ENCODE measurements around the gene LRRC32. TPM values are rescaled to one million over a fixed set of nuclear protein-coding genes. Genes with fewer than 3 reads are reported as not detected.

Gene LRRC32
- total and polyA plus RNA-seq, 2 experiments from 2014 or later, result 0.42 to 0.58 TPM

DNA sequence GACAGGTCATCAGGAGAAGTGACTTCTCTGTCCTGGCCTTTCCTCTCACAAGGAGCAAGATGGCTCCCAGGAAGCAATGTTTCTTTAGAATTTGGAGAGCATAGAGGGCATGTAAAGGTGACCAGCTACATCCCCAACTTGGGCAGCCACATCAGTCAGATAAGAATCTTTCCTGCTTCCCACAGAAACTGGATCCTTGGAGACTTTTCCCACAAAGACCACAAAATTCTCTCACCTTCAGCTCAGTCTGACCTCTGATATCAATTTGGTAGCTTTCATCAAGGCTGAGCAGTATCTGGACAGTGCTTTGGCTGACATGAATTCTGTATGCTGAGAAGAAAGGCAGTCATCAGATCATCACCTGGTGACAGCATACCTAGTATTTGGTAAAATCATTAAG lies 23.3 kb upstream of the LRRC32 start (continued):
- TF ChIP-seq, protein P1, sequence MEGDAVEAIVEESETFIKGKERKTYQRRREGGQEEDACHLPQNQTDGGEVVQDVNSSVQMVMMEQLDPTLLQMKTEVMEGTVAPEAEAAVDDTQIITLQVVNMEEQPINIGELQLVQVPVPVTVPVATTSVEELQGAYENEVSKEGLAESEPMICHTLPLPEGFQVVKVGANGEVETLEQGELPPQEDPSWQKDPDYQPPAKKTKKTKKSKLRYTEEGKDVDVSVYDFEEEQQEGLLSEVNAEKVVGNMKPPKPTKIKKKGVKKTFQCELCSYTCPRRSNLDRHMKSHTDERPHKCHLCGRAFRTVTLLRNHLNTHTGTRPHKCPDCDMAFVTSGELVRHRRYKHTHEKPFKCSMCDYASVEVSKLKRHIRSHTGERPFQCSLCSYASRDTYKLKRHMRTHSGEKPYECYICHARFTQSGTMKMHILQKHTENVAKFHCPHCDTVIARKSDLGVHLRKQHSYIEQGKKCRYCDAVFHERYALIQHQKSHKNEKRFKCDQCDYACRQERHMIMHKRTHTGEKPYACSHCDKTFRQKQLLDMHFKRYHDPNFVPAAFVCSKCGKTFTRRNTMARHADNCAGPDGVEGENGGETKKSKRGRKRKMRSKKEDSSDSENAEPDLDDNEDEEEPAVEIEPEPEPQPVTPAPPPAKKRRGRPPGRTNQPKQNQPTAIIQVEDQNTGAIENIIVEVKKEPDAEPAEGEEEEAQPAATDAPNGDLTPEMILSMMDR (conservative IDR thresholded peaks at IDR 0.05; ENCODE audit: low read depth in 2 of 2), result no peak
- no peak for TF ChIP-seq EZH2 (IDR thresholded peaks at IDR 0.05; ENCODE audit: low read depth, unreplicated experiment)
- no peak for TF ChIP-seq ZNF331 (CRISPR knock-in tag; IDR thresholded peaks at IDR 0.05; ENCODE audit: low read depth)

DNA sequence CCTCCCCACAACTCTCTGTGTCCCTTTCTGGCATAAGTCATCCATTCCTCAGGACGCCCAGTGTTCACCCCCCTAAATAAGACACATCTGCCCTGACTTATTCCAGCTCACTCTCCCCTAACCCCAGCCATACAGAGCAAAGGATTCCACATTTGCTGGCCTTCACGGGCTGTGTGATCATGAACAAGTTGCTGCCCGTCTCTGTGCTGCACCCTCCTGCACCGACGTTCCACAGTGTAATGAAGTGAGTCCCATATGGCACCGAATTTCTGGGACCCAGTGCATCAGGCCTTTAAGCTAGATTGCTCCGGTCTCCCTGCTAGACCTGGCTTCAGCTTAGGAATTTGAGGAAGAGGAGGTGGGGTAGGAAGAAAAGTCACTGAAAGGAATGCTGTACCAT lies 22.4 kb upstream of the LRRC32 start:
- H3K27ac Mint-ChIP-seq, result no peak overlapping the region
- no peaks in the 10 kb centered on the region for H3K36me3 Mint-ChIP-seq (ENCODE audit: low read depth)
- TF ChIP-seq JUNB (IDR thresholded peaks at IDR 0.05; ENCODE audit: unreplicated experiment), result no peak
- no peak for TF ChIP-seq NANOG (IDR thresholded peaks at IDR 0.05; ENCODE audit: borderline replicate concordance)
- TF ChIP-seq ZNF114 (CRISPR knock-in tag; IDR thresholded peaks at IDR 0.05), result no peak
- TF ChIP-seq, protein P1 (conservative IDR thresholded peaks at IDR 0.05; ENCODE audit: low read depth in 2 of 2), result no peak

DNA sequence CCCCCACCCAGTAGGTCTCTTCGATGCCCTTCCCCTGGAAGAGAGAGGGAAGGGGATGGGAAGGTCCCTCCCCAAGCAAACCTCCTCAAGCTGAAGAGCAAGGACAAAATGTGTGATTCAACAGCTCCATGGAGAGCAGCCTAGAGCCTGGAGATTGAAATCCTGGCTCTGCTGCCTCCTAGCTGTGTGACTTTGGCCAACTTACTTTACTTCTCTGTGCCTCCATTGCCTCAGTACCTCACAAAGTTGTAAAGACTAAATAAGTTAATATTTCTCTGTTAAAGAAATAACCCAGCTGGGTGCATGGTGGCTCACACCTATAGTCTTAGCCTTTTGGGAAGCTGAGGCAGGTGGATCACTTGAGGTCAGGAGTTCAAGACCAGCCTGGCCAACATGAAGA lies 21.1 kb upstream of the LRRC32 start:
- DNase-seq (ENCODE audit: low spot score), result no peak
- Histone ChIP-seq H3K27ac (ENCODE audit: low read depth) (no peak overlapping the region), H4K20me1 (replicated peaks; ENCODE audit: insufficient read depth) (no peaks in the 10 kb centered on the region), H3K9me2 (ENCODE audit: insufficient read depth) (no peaks in the 10 kb centered on the region), H3F3A (replicated peaks; ENCODE audit: low read depth) (no peaks in the 10 kb centered on the region), H2AFZ (no peak overlapping the region), H3K4me2 (no peak overlapping the region), H3K79me2 (replicated peaks; ENCODE audit: insufficient read depth) (no peaks in the 10 kb centered on the region), H3K4me1 (ENCODE audit: insufficient read depth) (no peaks in the 10 kb centered on the region), H3K4me3 (no peak overlapping the region), H3K27me3 (ENCODE audit: insufficient read depth) (no peaks in the 10 kb centered on the region), H3K36me3 (ENCODE audit: insufficient read depth) (no peaks in the 10 kb centered on the region)
- no peak overlapping the region for H3K4me3 Mint-ChIP-seq
- H3K36me3 Mint-ChIP-seq (ENCODE audit: low read depth), result no peaks in the 10 kb centered on the region
- H3K27ac Mint-ChIP-seq, result no peak overlapping the region
- TF ChIP-seq JUNB (IDR thresholded peaks at IDR 0.05; ENCODE audit: unreplicated experiment) (no peak), POLR2AphosphoS5 (IDR thresholded peaks at IDR 0.05; ENCODE audit: low read depth) (no peak)
- peaks cover 2% of the 10 kb centered on the region; the same call in 2 of the 3 replicates for H3K4me1 Mint-ChIP-seq
- no peak for ATAC-seq
- no peaks in the 10 kb centered on the region; the same call in 2 of the 3 replicates for H3K9me3 Mint-ChIP-seq
- H3K27me3 Mint-ChIP-seq (ENCODE audit: insufficient read depth, low read depth, poor library complexity), result peaks cover 19% of the 10 kb centered on the region

More for the DNA sequence above, 22.4 kb upstream of the LRRC32 start:
- Histone ChIP-seq H4K20me1 (replicated peaks; ENCODE audit: insufficient read depth) (no peaks in the 10 kb centered on the region), H3K79me2 (replicated peaks; ENCODE audit: insufficient read depth) (no peaks in the 10 kb centered on the region), H3K4me1 (ENCODE audit: insufficient read depth) (no peaks in the 10 kb centered on the region), H3K36me3 (ENCODE audit: insufficient read depth) (no peaks in the 10 kb centered on the region), H3K9me2 (ENCODE audit: insufficient read depth) (no peaks in the 10 kb centered on the region), H3K4me2 (no peak overlapping the region), H2AFZ (no peak overlapping the region), H3K4me3 (no peak overlapping the region), H3K27me3 (ENCODE audit: insufficient read depth) (no peaks in the 10 kb centered on the region), H3F3A (replicated peaks; ENCODE audit: low read depth) (no peaks in the 10 kb centered on the region), H3K27ac (ENCODE audit: low read depth) (no peak overlapping the region)
- H3K9me3 Mint-ChIP-seq, result no peaks in the 10 kb centered on the region; the same call in 2 of the 3 replicates
- peaks cover 11% of the 10 kb centered on the region for H3K27me3 Mint-ChIP-seq (ENCODE audit: insufficient read depth, low read depth, poor library complexity)
- ATAC-seq (no peak), DNase-seq (ENCODE audit: low spot score) (no peak)
- H3K4me3 Mint-ChIP-seq, result no peak overlapping the region
- no peaks in the 10 kb centered on the region for H3K4me1 Mint-ChIP-seq
